UCSD-AML1 (cell line): ENCODE results near the gene MUC13.

Source experiments
- DNase-seq: peaks from one replicate; lab custom pipeline; 2025; ENCODE audit not compliant: unreplicated experiment; lab: John Stamatoyannopoulos, UW

The MUC13 gene

GRCh38 chr3:124903896-124904834 is 30.4 kb downstream of the MUC13 start:
- DNase-seq: no peak

- no peak for DNase-seq
Observed at GRCh38 chr3:124896824-124897526, 37.6 kb downstream of the MUC13 start.

GRCh38 chr3:124895756-124896155 is 38.8 kb downstream of the MUC13 start:
- no peak for DNase-seq

- no peak for DNase-seq
Observed at GRCh38 chr3:124893526-124893925, 41.0 kb downstream of the MUC13 start.

- no peak for DNase-seq
Observed at GRCh38 chr3:124890573-124891190, 43.9 kb downstream of the MUC13 start.

GRCh38 chr3:124888482-124889441 is 45.8 kb downstream of the MUC13 start:
- DNase-seq: no peak

GRCh38 chr3:124887932-124888298 is 46.6 kb downstream of the MUC13 start:
- no peak for DNase-seq

GRCh38 chr3:124887177-124887931 is 47.2 kb downstream of the MUC13 start, which contains the start of gene ITGB5:
Gene ITGB5, minus strand, starts transcription at chr3:124887365. Its CDS starts 365 bp downstream, at chr3:124887000.
- DNase-seq: peak; percentile 74

- peak; percentile 37 for DNase-seq
Observed at GRCh38 chr3:124886168-124887056, 48.1 kb downstream of the MUC13 start.

GRCh38 chr3:124885466-124886167 is 48.9 kb downstream of the MUC13 start:
- no peak for DNase-seq

- DNase-seq: no peak
Observed at GRCh38 chr3:124884474-124885101, 50.0 kb downstream of the MUC13 start.

- DNase-seq: no peak
Observed at GRCh38 chr3:124883766-124884473, 50.6 kb downstream of the MUC13 start.

- no peak for DNase-seq
Observed at GRCh38 chr3:124882816-124883747, 51.5 kb downstream of the MUC13 start.

- no peak for DNase-seq
Observed at GRCh38 chr3:124881976-124882697, 52.4 kb downstream of the MUC13 start.

GRCh38 chr3:124879337-124879680 is 55.2 kb downstream of the MUC13 start:
- no peak for DNase-seq
